Bronchial epithelial cell (primary cell): ENCODE results near the gene BCAS3. TPM values are rescaled to one million over a fixed set of nuclear protein-coding genes. Genes with fewer than 3 reads are reported as not detected.

ENCODE experiments used
- DNase-seq: peaks from one replicate; pipeline ENCODE4 v3.0.0-alpha.2; 2010; ENCODE audit warnings: low read depth
- FAIRE-seq: peaks from 2 replicates; lab custom pipeline; 2011; peaks lifted over from hg19 to GRCh38; lab: Jason Lieb, UNC
- H3K27me3 ChIP-seq: 2 replicates; pipeline ENCODE4 v1.5.1; 2011; ENCODE audit warnings: low read length; ENCODE audit not compliant: control insufficient read depth, insufficient read depth
- H3K36me3 ChIP-seq: 2 replicates; pipeline ENCODE4 v1.5.1; 2011; ENCODE audit warnings: low read length; ENCODE audit not compliant: control insufficient read depth, insufficient read depth
- H3K4me3 ChIP-seq: 2 replicates; pipeline ENCODE4 v1.5.1; 2011; ENCODE audit warnings: mild to moderate bottlenecking, low read depth, low read length, control low read depth
- total RNA-seq: library from RNA; depleted of rRNA; stranded (reverse); fragments of >200 nt; gene quantifications from 2 replicates; pipeline ENCODE4 v1.2.1, GENCODE V29; 2014
- TF ChIP-seq, protein P1 (sequence below): IDR thresholded peaks from 2 replicates; pipeline ENCODE4 v1.5.1; 2011; ENCODE audit warnings: mild to moderate bottlenecking, moderate library complexity, low read length, control low read depth, inconsistent platforms; ENCODE audit not compliant: insufficient read depth, severe bottlenecking

The BCAS3 gene
- total RNA-seq, 1 donor from 2014 or later, result 10.3 TPM

DNA sequence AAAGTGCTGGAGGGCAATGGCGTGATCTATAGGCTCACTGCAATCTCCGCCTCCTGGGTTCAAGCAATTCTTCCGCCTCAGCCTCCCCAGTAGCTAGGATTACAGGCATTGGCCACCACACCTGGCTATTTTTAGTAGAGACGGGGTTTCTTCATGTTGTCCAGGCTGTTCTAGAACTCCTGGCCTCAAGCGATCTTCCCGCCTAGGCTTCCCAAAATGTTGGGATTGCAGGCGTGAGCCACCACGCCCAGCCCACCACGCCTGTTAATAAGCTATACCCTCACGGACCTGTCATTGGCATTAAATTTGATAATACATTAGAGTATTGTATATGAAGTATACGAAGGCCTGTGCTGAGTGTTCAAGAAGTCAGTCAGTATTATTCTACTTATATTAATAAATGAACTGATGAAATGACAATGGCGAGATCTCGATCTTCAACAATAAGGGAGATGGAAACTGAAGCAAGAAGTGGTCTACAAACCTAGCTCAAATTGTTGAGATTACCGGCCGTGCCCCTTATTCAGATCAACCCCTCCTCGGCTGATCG is 818 bp upstream of the BCAS3 start:
- DNase-seq (no peak), FAIRE-seq (no peak)
- no peaks in the 10 kb centered on the region for H3K36me3 ChIP-seq
- TF ChIP-seq, protein P1, sequence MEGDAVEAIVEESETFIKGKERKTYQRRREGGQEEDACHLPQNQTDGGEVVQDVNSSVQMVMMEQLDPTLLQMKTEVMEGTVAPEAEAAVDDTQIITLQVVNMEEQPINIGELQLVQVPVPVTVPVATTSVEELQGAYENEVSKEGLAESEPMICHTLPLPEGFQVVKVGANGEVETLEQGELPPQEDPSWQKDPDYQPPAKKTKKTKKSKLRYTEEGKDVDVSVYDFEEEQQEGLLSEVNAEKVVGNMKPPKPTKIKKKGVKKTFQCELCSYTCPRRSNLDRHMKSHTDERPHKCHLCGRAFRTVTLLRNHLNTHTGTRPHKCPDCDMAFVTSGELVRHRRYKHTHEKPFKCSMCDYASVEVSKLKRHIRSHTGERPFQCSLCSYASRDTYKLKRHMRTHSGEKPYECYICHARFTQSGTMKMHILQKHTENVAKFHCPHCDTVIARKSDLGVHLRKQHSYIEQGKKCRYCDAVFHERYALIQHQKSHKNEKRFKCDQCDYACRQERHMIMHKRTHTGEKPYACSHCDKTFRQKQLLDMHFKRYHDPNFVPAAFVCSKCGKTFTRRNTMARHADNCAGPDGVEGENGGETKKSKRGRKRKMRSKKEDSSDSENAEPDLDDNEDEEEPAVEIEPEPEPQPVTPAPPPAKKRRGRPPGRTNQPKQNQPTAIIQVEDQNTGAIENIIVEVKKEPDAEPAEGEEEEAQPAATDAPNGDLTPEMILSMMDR, result no peak
- H3K4me3 ChIP-seq, result peak overlapping the region; percentile 74
- H3K27me3 ChIP-seq, result no peaks in the 10 kb centered on the region

DNA sequence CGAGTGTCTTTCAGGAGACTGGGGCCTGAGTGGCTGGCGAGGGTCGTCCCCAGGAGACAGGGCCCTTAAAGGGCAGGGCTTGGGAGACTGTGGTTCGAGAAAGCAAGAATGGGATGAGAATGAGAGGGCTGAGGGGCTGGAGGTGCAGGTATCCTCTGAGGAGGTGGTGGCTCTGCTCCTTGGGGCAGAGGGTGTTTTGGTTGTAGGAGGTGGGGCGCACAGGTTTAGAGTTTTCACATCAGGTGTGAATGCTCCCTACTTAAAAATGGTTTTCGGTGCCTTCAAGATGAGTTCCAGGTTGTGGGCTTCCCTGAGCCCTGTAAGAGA is 430 bp downstream of the BCAS3 start:
- DNase-seq (no peak), FAIRE-seq (no peak)
- no peaks in the 10 kb centered on the region for H3K36me3 ChIP-seq
- no peaks in the 10 kb centered on the region for H3K27me3 ChIP-seq
- TF ChIP-seq, protein P1, result no peak
- peak overlapping the region; percentile 74 for H3K4me3 ChIP-seq

DNA sequence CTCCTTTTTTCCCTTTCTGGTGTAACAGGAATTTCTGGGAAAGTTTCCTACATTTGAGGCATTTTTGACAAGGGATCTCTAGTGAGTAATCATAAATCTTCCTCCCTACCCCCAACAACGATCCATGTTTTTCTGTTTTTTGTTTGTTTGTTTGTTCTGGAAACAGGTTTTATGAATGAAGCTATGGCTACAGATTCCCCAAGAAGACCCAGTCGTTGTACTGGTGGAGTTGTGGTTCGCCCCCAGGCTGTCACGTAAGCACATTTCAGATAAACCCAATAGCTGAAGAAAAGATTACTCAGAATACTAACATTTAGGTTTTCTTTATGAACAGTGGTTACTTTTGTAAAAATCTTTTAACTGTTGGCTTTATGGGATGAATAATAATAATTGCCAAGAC is 1.6 kb downstream of the BCAS3 start:
- H3K4me3 ChIP-seq, result no peak overlapping the region
- TF ChIP-seq, protein P1, result no peak
- H3K36me3 ChIP-seq, result no peaks in the 10 kb centered on the region
- DNase-seq, result no peak
- H3K27me3 ChIP-seq, result no peaks in the 10 kb centered on the region
- FAIRE-seq, result no peak

DNA sequence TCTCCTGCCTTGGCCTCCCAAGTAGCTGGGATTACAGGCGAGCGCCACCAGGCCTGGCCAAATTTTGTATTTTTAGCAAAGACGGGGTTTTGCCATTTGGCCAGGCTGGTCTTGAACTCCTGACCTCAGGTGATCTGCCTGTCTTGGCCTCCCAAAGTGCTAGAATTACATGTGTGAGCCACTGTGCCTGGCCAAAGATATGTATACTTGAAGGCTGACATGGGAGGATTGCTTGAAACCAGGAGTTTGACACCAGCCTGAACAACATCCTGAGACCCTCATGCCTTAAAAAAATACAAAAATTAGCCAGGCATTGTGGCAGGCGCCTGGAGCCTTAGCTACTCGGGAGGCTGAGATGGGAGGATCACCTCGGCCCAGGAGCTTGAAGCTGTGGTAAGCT is 3.1 kb downstream of the BCAS3 start:
- Histone ChIP-seq H3K4me3 (no peak overlapping the region), H3K36me3 (no peaks in the 10 kb centered on the region), H3K27me3 (no peaks in the 10 kb centered on the region)
- DNase-seq (no peak), FAIRE-seq (no peak)
- TF ChIP-seq, protein P1, result no peak

DNA sequence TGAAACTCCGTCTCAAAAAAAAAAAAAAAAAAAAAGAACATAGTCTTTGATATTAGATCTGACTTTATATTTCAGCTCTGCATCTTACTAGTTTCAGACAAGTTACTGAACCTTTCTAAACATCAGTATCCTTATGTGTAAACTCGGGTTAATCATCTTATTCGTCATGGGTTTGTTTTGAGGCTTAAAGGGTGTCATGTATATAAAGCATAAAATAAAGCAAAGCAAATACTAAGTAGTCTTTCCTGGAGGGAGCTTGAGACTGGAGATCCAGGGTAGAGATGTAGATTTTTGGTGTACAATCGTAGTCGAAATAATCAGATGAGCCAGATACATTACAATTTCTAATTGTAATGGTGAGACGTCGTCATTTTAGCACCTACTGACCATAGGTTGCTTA is 7.8 kb downstream of the BCAS3 start:
- TF ChIP-seq, protein P1, result no peak
- no peaks in the 10 kb centered on the region for H3K36me3 ChIP-seq
- H3K27me3 ChIP-seq, result no peaks in the 10 kb centered on the region
- no peak for DNase-seq
- H3K4me3 ChIP-seq, result no peak overlapping the region
- no peak for FAIRE-seq

DNA sequence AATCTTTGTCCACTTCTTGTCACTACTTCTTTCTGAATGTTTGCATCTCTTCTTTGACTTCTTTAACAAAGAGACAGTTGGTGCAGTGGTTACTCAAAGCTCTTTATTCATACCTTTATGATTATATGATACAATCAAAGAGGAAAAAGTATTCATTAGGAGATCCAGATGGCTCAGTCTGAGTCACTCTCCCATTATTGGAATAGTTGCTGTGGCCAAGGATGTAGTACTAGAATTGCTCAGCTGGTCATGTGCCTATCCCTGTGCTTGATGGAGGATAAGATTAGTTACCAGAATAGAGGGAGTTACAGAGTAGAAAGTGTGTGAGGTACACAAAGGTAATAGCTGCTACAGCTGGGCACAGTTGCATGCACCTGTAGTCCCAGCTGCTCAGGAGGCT is 18.3 kb downstream of the BCAS3 start:
- FAIRE-seq (no peak), DNase-seq (peak; percentile 64)
- Histone ChIP-seq H3K36me3 (no peaks in the 10 kb centered on the region), H3K27me3 (no peaks in the 10 kb centered on the region), H3K4me3 (no peak overlapping the region)
- TF ChIP-seq, protein P1, result no peak
